NCI-H510A (cell line): ENCODE data around the gene RPS6KA5.

Experiments
- DNase-seq: peaks from one replicate; lab custom pipeline; 2025; lab: John Stamatoyannopoulos, UW

RPS6KA5 gene

GRCh38 chr14:90808759-90809529 lies 251.5 kb downstream of the RPS6KA5 start:
- DNase-seq: no peak

GRCh38 chr14:90807060-90807459 lies 253.4 kb downstream of the RPS6KA5 start:
- DNase-seq: no peak

GRCh38 chr14:90805662-90806540 lies 254.5 kb downstream of the RPS6KA5 start:
- no peak for DNase-seq

- DNase-seq: no peak
Observed at GRCh38 chr14:90805084-90805391, 255.4 kb downstream of the RPS6KA5 start.

GRCh38 chr14:90804292-90805083 lies 256.0 kb downstream of the RPS6KA5 start:
- DNase-seq: no peak

- DNase-seq: no peak
Observed at GRCh38 chr14:90803249-90803648, 257.2 kb downstream of the RPS6KA5 start.

GRCh38 chr14:90799420-90799819 lies 261.0 kb downstream of the RPS6KA5 start:
- DNase-seq: no peak

- DNase-seq: no peak
Observed at GRCh38 chr14:90797919-90798318, 262.5 kb downstream of the RPS6KA5 start.
